ENCODE data around the gene TOX3. TPM values are rescaled to one million over a fixed set of nuclear protein-coding genes. Genes with fewer than 3 reads are reported as not detected.

TOX3 gene
- total and polyA plus RNA-seq, 2 of the 8 experiments (the other 6 are each of a cell fraction or from before 2014, with no cell fraction given) = 16.7 to 31.2 TPM

- TF ChIP-seq RXRA (IDR thresholded peaks at IDR 0.05; ENCODE audit: insufficient read depth, low read depth, low read length) (no peak), CREB1 (IDR thresholded peaks at IDR 0.05) (no peak), KDM4A (IDR thresholded peaks at IDR 0.05; ENCODE audit: low read depth, low read length, severe bottlenecking) (no peak), RAD21 (IDR thresholded peaks at IDR 0.05 in 1 of 2, conservative IDR thresholded peaks at IDR 0.05 in 1 of 2; ENCODE audit: low read depth in 2 of 2, low read length in 2 of 2) (no peak), MAFK (IDR thresholded peaks at IDR 0.05; ENCODE audit: low read depth, low read length) (no peak)
Measured at GRCh38 chr16:52499060-52499440, 47.9 kb downstream of the TOX3 start (continued).

Data from H1 (cell line).